SK-N-SH treated with all-trans-retinoic acid at 6 μM for 48 hours (cell line): ENCODE data around the gene ID2.

Source experiments
- ATAC-seq: fragments of 200-7000 bp; cut with Tn5 transposase; 3 replicates; pipeline ENCODE4 v1.9.1; 2020; ENCODE audit warnings: mild to moderate bottlenecking, moderate library complexity
- BACH2 ChIP-seq: fragments of 250-450 bp; sonication (Bioruptor Pico); IDR thresholded peaks from 2 replicates; pipeline ENCODE4 v1.9.0; 2021; ENCODE audit warnings: mild to moderate bottlenecking, borderline replicate concordance
- CSDC2 ChIP-seq: fragments of 250-450 bp; sonication (Bioruptor Pico); IDR thresholded peaks from 2 replicates; pipeline ENCODE4 v1.5.0; 2020; ENCODE audit warnings: mild to moderate bottlenecking, moderate library complexity
- GLIS3 ChIP-seq: fragments of 250-450 bp; sonication (Bioruptor Pico); IDR thresholded peaks from 2 replicates; pipeline ENCODE4 v1.5.0; 2020; ENCODE audit warnings: mild to moderate bottlenecking, moderate library complexity
- ISL1 ChIP-seq: fragments of 250-450 bp; sonication (Bioruptor Pico); IDR thresholded peaks from 2 replicates; pipeline ENCODE4 v2.1.2; 2022; ENCODE audit warnings: mild to moderate bottlenecking, moderate library complexity
- OSR1 ChIP-seq: fragments of 250-450 bp; sonication (Bioruptor Pico); IDR thresholded peaks from 2 replicates; pipeline ENCODE4 v1.8.0; 2022; ENCODE audit warnings: moderate library complexity, mild to moderate bottlenecking, inconsistent platforms
- PPARA ChIP-seq: fragments of 250-450 bp; sonication (Bioruptor Pico); IDR thresholded peaks from 2 replicates; pipeline ENCODE4 v1.5.0; 2020; ENCODE audit warnings: mild to moderate bottlenecking, borderline replicate concordance
- RARB ChIP-seq: fragments of 250-450 bp; sonication (Bioruptor Pico); IDR thresholded peaks from 2 replicates; pipeline ENCODE4 v1.8.0; 2021; ENCODE audit warnings: mild to moderate bottlenecking, moderate library complexity
- SNAI2 ChIP-seq: fragments of 250-450 bp; sonication (Bioruptor Pico); IDR thresholded peaks from 2 replicates; pipeline ENCODE4 v1.5.0; 2020; ENCODE audit warnings: mild to moderate bottlenecking, moderate library complexity
- TCF4 ChIP-seq: fragments of 250-450 bp; sonication (Bioruptor Pico); IDR thresholded peaks from 2 replicates; pipeline ENCODE4 v1.8.0; 2021; ENCODE audit warnings: mild to moderate bottlenecking, moderate library complexity, borderline replicate concordance
- TOX ChIP-seq: fragments of 250-450 bp; sonication (Bioruptor Pico); IDR thresholded peaks from 2 replicates; pipeline ENCODE4 v1.8.0; 2021; ENCODE audit warnings: mild to moderate bottlenecking, moderate library complexity, borderline replicate concordance
- ZC3H10 ChIP-seq: fragments of 250-450 bp; sonication (Bioruptor Pico); IDR thresholded peaks from 2 replicates; pipeline ENCODE4 v1.5.1; 2021; ENCODE audit warnings: mild to moderate bottlenecking, moderate library complexity
- ZFP30 ChIP-seq: fragments of 450-650 bp; formaldehyde crosslinking; IDR thresholded peaks from 2 replicates; pipeline ENCODE4 v1.5.0; 2022; ENCODE audit warnings: mild to moderate bottlenecking, moderate library complexity
- ZNF565 ChIP-seq: fragments of 450-650 bp; formaldehyde crosslinking; conservative IDR thresholded peaks from 2 replicates; pipeline ENCODE4 v1.5.0; 2020; ENCODE audit warnings: low read depth, mild to moderate bottlenecking, moderate library complexity
- ZNF70 ChIP-seq: fragments of 450-650 bp; formaldehyde crosslinking; IDR thresholded peaks from 2 replicates; pipeline ENCODE4 v1.5.0; 2020; ENCODE audit warnings: mild to moderate bottlenecking, moderate library complexity
- ZNF8 ChIP-seq: fragments of 450-650 bp; formaldehyde crosslinking; IDR thresholded peaks from 2 replicates; pipeline ENCODE4 v1.5.0; 2020; ENCODE audit warnings: mild to moderate bottlenecking, moderate library complexity
- TF ChIP-seq, protein P1 (sequence below): fragments of 250-450 bp; sonication (Bioruptor Pico); IDR thresholded peaks from 2 replicates; pipeline ENCODE4 v1.5.0; 2020; ENCODE audit warnings: mild to moderate bottlenecking, moderate library complexity
- TF ChIP-seq, protein P2 (sequence below): fragments of 250-450 bp; sonication (Bioruptor Pico); IDR thresholded peaks from 2 replicates; pipeline ENCODE4 v1.5.1; 2021; ENCODE audit warnings: mild to moderate bottlenecking, moderate library complexity
- TF ChIP-seq, protein P3 (sequence below): fragments of 250-450 bp; sonication (Bioruptor Pico); IDR thresholded peaks from 2 replicates; pipeline ENCODE4 v1.8.0; 2020; ENCODE audit warnings: mild to moderate bottlenecking, moderate library complexity, borderline replicate concordance
- TF ChIP-seq, protein P4 (sequence below): fragments of 250-450 bp; sonication (Bioruptor Pico); IDR thresholded peaks from 2 replicates; pipeline ENCODE4 v1.5.1; 2020; ENCODE audit warnings: low read depth, mild to moderate bottlenecking, moderate library complexity
- TF ChIP-seq, protein P5 (sequence below): fragments of 250-450 bp; sonication (Bioruptor Pico); IDR thresholded peaks from 2 replicates; pipeline ENCODE4 v1.8.0; 2021; ENCODE audit warnings: low read depth, mild to moderate bottlenecking, moderate library complexity, borderline replicate concordance

The ID2 gene

DNA sequence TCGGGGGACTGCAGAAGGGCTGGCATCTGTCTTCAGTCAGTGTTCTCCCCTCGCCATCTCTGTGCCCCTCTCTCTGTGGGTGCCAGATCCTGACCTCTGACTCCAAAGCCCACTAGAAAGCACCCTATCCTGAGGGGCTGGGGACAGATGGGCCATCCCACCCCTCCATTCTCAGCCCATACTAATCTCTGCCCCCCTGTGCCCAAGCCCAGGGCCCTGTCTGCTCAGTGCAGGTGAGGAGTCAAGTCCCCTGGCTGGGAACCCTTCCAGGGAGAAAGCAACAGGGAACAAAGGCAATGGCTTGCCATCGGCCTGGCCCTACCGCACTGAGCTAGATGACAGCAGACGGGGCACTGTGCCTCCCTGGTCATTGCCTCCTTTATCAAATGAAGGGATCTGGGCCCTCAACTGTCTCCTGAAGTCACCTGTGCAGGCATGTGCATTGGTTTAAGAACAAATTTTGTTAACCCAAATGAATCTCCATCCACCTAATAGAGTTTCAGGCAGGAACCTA lies 42.7 kb upstream of the ID2 start:
- TF ChIP-seq BACH2 (no peak), CSDC2 (CRISPR knock-in tag) (no peak), ZNF565 (CRISPR knock-in tag) (no peak), OSR1 (CRISPR knock-in tag) (no peak), ZNF8 (no peak), PPARA (CRISPR knock-in tag) (no peak), TOX (CRISPR knock-in tag) (no peak), GLIS3 (CRISPR knock-in tag) (no peak), ZC3H10 (CRISPR knock-in tag) (no peak), ZNF70 (CRISPR knock-in tag) (no peak), TCF4 (CRISPR knock-in tag) (no peak), ISL1 (CRISPR knock-in tag) (no peak), ZFP30 (CRISPR knock-in tag) (no peak), SNAI2 (CRISPR knock-in tag) (no peak), RARB (CRISPR knock-in tag) (no peak)
- TF ChIP-seq, protein P1, sequence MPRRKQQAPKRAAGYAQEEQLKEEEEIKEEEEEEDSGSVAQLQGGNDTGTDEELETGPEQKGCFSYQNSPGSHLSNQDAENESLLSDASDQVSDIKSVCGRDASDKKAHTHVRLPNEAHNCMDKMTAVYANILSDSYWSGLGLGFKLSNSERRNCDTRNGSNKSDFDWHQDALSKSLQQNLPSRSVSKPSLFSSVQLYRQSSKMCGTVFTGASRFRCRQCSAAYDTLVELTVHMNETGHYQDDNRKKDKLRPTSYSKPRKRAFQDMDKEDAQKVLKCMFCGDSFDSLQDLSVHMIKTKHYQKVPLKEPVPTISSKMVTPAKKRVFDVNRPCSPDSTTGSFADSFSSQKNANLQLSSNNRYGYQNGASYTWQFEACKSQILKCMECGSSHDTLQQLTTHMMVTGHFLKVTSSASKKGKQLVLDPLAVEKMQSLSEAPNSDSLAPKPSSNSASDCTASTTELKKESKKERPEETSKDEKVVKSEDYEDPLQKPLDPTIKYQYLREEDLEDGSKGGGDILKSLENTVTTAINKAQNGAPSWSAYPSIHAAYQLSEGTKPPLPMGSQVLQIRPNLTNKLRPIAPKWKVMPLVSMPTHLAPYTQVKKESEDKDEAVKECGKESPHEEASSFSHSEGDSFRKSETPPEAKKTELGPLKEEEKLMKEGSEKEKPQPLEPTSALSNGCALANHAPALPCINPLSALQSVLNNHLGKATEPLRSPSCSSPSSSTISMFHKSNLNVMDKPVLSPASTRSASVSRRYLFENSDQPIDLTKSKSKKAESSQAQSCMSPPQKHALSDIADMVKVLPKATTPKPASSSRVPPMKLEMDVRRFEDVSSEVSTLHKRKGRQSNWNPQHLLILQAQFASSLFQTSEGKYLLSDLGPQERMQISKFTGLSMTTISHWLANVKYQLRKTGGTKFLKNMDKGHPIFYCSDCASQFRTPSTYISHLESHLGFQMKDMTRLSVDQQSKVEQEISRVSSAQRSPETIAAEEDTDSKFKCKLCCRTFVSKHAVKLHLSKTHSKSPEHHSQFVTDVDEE (CRISPR knock-in tag): no peak
- TF ChIP-seq, protein P2, sequence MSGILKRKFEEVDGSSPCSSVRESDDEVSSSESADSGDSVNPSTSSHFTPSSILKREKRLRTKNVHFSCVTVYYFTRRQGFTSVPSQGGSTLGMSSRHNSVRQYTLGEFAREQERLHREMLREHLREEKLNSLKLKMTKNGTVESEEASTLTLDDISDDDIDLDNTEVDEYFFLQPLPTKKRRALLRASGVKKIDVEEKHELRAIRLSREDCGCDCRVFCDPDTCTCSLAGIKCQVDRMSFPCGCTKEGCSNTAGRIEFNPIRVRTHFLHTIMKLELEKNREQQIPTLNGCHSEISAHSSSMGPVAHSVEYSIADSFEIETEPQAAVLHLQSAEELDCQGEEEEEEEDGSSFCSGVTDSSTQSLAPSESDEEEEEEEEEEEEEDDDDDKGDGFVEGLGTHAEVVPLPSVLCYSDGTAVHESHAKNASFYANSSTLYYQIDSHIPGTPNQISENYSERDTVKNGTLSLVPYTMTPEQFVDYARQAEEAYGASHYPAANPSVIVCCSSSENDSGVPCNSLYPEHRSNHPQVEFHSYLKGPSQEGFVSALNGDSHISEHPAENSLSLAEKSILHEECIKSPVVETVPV: no peak
- TF ChIP-seq, protein P3, sequence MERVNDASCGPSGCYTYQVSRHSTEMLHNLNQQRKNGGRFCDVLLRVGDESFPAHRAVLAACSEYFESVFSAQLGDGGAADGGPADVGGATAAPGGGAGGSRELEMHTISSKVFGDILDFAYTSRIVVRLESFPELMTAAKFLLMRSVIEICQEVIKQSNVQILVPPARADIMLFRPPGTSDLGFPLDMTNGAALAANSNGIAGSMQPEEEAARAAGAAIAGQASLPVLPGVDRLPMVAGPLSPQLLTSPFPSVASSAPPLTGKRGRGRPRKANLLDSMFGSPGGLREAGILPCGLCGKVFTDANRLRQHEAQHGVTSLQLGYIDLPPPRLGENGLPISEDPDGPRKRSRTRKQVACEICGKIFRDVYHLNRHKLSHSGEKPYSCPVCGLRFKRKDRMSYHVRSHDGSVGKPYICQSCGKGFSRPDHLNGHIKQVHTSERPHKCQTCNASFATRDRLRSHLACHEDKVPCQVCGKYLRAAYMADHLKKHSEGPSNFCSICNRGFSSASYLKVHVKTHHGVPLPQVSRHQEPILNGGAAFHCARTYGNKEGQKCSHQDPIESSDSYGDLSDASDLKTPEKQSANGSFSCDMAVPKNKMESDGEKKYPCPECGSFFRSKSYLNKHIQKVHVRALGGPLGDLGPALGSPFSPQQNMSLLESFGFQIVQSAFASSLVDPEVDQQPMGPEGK (CRISPR knock-in tag): no peak
- TF ChIP-seq, protein P4, sequence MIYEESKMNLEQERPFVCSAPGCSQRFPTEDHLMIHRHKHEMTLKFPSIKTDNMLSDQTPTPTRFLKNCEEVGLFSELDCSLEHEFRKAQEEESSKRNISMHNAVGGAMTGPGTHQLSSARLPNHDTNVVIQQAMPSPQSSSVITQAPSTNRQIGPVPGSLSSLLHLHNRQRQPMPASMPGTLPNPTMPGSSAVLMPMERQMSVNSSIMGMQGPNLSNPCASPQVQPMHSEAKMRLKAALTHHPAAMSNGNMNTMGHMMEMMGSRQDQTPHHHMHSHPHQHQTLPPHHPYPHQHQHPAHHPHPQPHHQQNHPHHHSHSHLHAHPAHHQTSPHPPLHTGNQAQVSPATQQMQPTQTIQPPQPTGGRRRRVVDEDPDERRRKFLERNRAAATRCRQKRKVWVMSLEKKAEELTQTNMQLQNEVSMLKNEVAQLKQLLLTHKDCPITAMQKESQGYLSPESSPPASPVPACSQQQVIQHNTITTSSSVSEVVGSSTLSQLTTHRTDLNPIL (CRISPR knock-in tag): no peak
- ATAC-seq: no peak

DNA sequence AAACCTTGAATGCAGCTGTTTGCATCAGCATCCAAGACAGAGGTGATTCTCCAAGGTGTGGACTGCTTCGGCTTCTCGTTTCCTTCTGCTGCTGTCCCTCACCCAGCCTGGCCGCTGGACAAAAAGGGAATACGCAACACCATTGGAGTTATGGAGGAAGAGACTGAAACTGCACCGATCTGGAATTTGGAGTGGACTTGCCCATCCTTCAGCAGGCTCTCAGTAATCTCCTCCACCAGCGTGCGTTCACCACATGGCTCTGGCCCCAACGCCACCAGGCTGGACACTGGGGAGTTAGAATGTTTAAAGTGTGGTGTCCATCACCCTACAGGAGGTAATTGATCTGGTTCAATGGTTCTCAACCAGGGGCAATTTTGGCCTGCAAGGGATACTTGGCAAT lies 41.4 kb upstream of the ID2 start:
- TF ChIP-seq ZNF8: no peak
- no peak for ATAC-seq

DNA sequence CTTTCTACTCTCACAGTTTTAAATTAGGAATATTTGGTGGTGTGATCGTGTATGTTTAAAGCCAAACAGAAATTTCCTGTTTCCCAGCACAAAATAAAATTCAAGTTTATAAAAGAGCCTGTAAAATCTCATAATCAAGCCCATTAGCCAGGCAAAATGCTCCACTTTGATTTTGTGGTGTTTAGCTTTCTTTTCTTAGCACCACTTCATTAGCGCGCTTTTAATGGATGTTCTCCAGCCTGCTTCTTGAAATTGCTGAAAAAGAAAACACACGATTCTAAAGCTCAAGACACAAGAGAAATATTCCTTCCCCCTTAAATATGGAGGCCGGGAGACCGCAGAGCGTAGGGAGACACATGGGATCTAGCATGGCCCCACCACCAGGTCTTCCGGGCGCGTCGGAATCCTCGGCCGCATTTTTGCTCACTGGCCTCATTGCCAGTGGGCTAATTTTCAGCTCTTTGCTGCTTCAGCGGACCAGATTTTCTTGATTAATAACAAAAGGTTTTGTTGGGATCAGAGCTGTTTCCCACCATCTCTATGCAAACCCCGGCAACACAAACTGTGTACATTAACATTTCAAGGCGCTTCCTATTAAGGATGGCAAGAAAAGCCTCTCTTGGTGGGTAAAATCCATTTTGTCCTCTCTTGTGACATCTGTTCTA lies 40.4 kb upstream of the ID2 start:
- TF ChIP-seq, protein P3 (CRISPR knock-in tag): no peak
- TF ChIP-seq, protein P5, sequence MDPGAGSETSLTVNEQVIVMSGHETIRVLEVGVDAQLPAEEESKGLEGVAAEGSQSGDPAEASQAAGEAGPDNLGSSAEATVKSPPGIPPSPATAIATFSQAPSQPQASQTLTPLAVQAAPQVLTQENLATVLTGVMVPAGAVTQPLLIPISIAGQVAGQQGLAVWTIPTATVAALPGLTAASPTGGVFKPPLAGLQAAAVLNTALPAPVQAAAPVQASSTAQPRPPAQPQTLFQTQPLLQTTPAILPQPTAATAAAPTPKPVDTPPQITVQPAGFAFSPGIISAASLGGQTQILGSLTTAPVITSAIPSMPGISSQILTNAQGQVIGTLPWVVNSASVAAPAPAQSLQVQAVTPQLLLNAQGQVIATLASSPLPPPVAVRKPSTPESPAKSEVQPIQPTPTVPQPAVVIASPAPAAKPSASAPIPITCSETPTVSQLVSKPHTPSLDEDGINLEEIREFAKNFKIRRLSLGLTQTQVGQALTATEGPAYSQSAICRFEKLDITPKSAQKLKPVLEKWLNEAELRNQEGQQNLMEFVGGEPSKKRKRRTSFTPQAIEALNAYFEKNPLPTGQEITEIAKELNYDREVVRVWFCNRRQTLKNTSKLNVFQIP (CRISPR knock-in tag): no peak
- TF ChIP-seq, all 23 proteins: peak for 0
- ATAC-seq: no peak
